Endodermal cell (in vitro differentiated cells): ENCODE data around the gene MTR. TPM values are rescaled to one million over a fixed set of nuclear protein-coding genes. Genes with fewer than 3 reads are reported as not detected.

Experiments
- DNase-seq: peaks from one replicate; pipeline ENCODE4 v3.0.0-alpha.2; 2017
- H3K27ac ChIP-seq: 2 replicates; pipeline ENCODE4 v1.5.1; 2013; ENCODE audit warnings: mild to moderate bottlenecking, low read depth, low read length, moderate library complexity
- H3K27me3 ChIP-seq: 2 replicates; pipeline ENCODE4 v1.6.1; 2013; ENCODE audit warnings: mild to moderate bottlenecking, low read length, moderate library complexity; ENCODE audit not compliant: insufficient read depth, control insufficient read depth, poor library complexity, severe bottlenecking
- H3K36me3 ChIP-seq: 2 replicates; pipeline ENCODE4 v1.7.0; 2013; ENCODE audit warnings: mild to moderate bottlenecking, low read length, moderate library complexity; ENCODE audit not compliant: control insufficient read depth, insufficient read depth
- H3K4me1 ChIP-seq: one replicate; pipeline ENCODE4 v1.7.0; 2013; ENCODE audit warnings: low read length; ENCODE audit not compliant: control insufficient read depth, insufficient read depth
- H3K4me3 ChIP-seq: 2 replicates; pipeline ENCODE4 v1.5.1; 2013; ENCODE audit warnings: mild to moderate bottlenecking, low read length, moderate library complexity
- H3K9ac ChIP-seq: 2 replicates; pipeline ENCODE4 v1.6.1; 2013; ENCODE audit warnings: mild to moderate bottlenecking, low read length, moderate library complexity; ENCODE audit not compliant: poor library complexity, severe bottlenecking; ENCODE audit errors: extremely low read depth
- H3K9me3 ChIP-seq: 2 replicates; pipeline ENCODE4 v1.6.1; 2013; ENCODE audit warnings: mild to moderate bottlenecking, low read length, moderate library complexity; ENCODE audit not compliant: control insufficient read depth
- H3K27ac Mint-ChIP-seq: 2 replicates; pipeline ENCODE4 v1.8.0; 2020; ENCODE audit warnings: mixed read lengths
- H3K27me3 Mint-ChIP-seq: 2 replicates; pipeline ENCODE4 v1.8.0; 2021; ENCODE audit warnings: mild to moderate bottlenecking, mixed read lengths; ENCODE audit not compliant: insufficient read depth
- H3K36me3 Mint-ChIP-seq: 2 replicates; pipeline ENCODE4 v1.8.0; 2020; ENCODE audit warnings: low read depth, mixed read lengths
- H3K4me1 Mint-ChIP-seq: 2 replicates; pipeline ENCODE4 v1.8.0; 2020; ENCODE audit warnings: mixed read lengths
- H3K4me3 Mint-ChIP-seq: 2 replicates; pipeline ENCODE4 v1.8.0; 2020; ENCODE audit warnings: mild to moderate bottlenecking, moderate library complexity, mixed read lengths
- H3K9me3 Mint-ChIP-seq: 2 replicates; pipeline ENCODE4 v1.8.0; 2020; ENCODE audit warnings: mild to moderate bottlenecking, mixed read lengths
- CTCF ChIP-seq: fragments of 200-600 bp; sonication (generic); conservative IDR thresholded peaks from 2 replicates; pipeline ENCODE4 v1.5.0; 2021; ENCODE audit warnings: antibody characterized with exemption, mild to moderate bottlenecking
- WGBS, 2 experiments: methylation state at CpG; one replicate each; pipeline versions ENCODE4 v1.1.5 to v1.1.7; 2013; ENCODE audit warnings: missing lambda C conversion rate in 2 of 2, mixed read lengths in 1 of 2; ENCODE audit not compliant: insufficient coverage in 1 of 2, insufficient read length in 1 of 2; 5-methylcytosine and 5-hydroxymethylcytosine counted together
- total RNA-seq, 2 donors: library from RNA; stranded (reverse); fragmentation: NEBNext Ultra II Directional in 1 of 2; extraction: Animal tissue kit (Norgen Biotek cat#: 25700) in 1 of 2; gene quantifications; 2 replicates in 1 of 2; 3 replicates in 1 of 2; pipeline ENCODE4 v1.2.1, GENCODE V29; 2021

MTR gene
- total RNA-seq, 2 donors from 2014 or later = 28.5 to 29.5 TPM

- no peak overlapping the region for H3K27ac Mint-ChIP-seq
- peaks cover 4% of the 10 kb centered on the region for H3K4me1 Mint-ChIP-seq
- H3K9me3 Mint-ChIP-seq = no peaks in the 10 kb centered on the region
- Histone ChIP-seq H3K4me1 (no peaks in the 10 kb centered on the region), H3K4me3 (no peak overlapping the region), H3K27ac (no peak overlapping the region), H3K9me3 (no peaks in the 10 kb centered on the region), H3K36me3 (peaks cover 32% of the 10 kb centered on the region), H3K27me3 (no peaks in the 10 kb centered on the region), H3K9ac (no peak overlapping the region)
- H3K27me3 Mint-ChIP-seq = no peaks in the 10 kb centered on the region
- no peak overlapping the region for H3K4me3 Mint-ChIP-seq
- peaks cover 19% of the 10 kb centered on the region for H3K36me3 Mint-ChIP-seq
- no peak for TF ChIP-seq CTCF
- DNase-seq = no peak
- WGBS, 2 experiments = no CpG with 5 or more reads among the region's 3 CpGs
Measured at GRCh38 chr1:236830116-236830515, 35.0 kb downstream of the MTR start.

- Mint-ChIP-seq H3K9me3 (no peaks in the 10 kb centered on the region), H3K4me1 (peaks cover 9% of the 10 kb centered on the region), H3K27ac (peak overlapping the region; percentile 20), H3K27me3 (no peaks in the 10 kb centered on the region), H3K36me3 (peaks cover 17% of the 10 kb centered on the region), H3K4me3 (no peak overlapping the region)
- Histone ChIP-seq H3K27ac (peak overlapping the region; percentile 19), H3K36me3 (peaks cover 32% of the 10 kb centered on the region), H3K27me3 (no peaks in the 10 kb centered on the region), H3K9me3 (no peaks in the 10 kb centered on the region), H3K4me3 (no peak overlapping the region), H3K9ac (no peak overlapping the region), H3K4me1 (no peaks in the 10 kb centered on the region)
- no peak for DNase-seq
- WGBS, 2 experiments = 95 to 98% methylated on average over 4 to 6 of the region's 6 CpGs
- no peak for TF ChIP-seq CTCF
Measured at GRCh38 chr1:236830560-236830959, 35.5 kb downstream of the MTR start.

- Mint-ChIP-seq H3K27me3 (no peaks in the 10 kb centered on the region), H3K27ac (no peak overlapping the region), H3K4me3 (no peak overlapping the region), H3K36me3 (peaks cover 22% of the 10 kb centered on the region), H3K9me3 (no peaks in the 10 kb centered on the region), H3K4me1 (peaks cover 13% of the 10 kb centered on the region)
- DNase-seq = no peak
- H3K9me3 ChIP-seq = no peaks in the 10 kb centered on the region
- WGBS, 2 experiments = 90 to 100% methylated on average over 2 of the region's 2 CpGs
- no peaks in the 10 kb centered on the region for H3K27me3 ChIP-seq
- H3K4me3 ChIP-seq = no peak overlapping the region
- TF ChIP-seq CTCF = no peak
- H3K4me1 ChIP-seq = no peaks in the 10 kb centered on the region
- H3K27ac ChIP-seq = no peak overlapping the region
- no peak overlapping the region for H3K9ac ChIP-seq
- peaks cover 39% of the 10 kb centered on the region for H3K36me3 ChIP-seq
Measured at GRCh38 chr1:236833575-236833974, 38.5 kb downstream of the MTR start.
